ENCODE measurements around the gene FSTL4.

DNA sequence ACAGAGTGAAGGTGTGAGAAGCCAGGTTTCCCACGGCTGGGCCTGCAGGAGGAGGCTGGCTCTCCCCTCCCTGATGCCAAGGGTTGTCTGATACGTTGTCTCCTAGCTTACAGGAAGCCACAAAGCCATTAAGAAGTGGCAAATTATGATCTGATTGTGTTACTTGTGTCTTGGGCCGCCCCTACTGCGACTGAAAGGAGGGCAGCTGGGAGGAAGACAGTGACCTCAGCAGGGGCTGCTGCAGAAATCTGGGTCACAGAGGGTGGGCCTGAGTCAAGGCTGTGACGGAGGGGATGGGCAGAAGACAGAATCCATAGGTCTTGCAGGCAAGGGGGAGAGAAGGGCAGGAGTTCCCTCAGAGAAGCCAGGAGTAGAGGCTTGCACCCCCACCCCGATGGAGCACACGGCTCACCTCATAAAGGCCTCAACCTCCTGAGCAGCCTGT lies 145.0 kb downstream of the FSTL4 start:
- TF ChIP-seq CTCF (IDR thresholded peaks at IDR 0.05) (no peak), POLR2A (IDR thresholded peaks at IDR 0.05) (no peak)

Data from lower leg skin (tissue), 3 donors.